ENCODE data around the gene AWAT2.

Gene AWAT2

DNA sequence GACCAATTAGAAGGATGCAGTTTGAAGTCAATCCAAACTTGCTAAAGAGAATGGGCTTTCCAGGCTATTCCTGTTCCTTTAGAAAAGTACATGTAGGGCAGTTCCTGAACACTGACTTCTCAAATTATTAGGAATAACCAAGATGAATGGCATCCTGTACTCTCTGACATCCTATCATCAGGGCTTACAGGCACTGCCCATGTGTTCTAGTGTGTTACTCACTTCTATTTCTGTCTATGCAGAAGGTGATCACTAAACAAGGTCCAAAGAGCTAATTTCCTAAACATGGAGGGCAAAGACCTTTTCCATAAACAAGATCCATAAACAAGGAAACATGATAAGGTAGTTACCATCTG lies 53.6 kb downstream of the AWAT2 start:
- H3K27ac ChIP-seq, result no peak overlapping the region
- TF ChIP-seq, protein P1, sequence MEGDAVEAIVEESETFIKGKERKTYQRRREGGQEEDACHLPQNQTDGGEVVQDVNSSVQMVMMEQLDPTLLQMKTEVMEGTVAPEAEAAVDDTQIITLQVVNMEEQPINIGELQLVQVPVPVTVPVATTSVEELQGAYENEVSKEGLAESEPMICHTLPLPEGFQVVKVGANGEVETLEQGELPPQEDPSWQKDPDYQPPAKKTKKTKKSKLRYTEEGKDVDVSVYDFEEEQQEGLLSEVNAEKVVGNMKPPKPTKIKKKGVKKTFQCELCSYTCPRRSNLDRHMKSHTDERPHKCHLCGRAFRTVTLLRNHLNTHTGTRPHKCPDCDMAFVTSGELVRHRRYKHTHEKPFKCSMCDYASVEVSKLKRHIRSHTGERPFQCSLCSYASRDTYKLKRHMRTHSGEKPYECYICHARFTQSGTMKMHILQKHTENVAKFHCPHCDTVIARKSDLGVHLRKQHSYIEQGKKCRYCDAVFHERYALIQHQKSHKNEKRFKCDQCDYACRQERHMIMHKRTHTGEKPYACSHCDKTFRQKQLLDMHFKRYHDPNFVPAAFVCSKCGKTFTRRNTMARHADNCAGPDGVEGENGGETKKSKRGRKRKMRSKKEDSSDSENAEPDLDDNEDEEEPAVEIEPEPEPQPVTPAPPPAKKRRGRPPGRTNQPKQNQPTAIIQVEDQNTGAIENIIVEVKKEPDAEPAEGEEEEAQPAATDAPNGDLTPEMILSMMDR (conservative IDR thresholded peaks at IDR 0.05), result no peak

DNA sequence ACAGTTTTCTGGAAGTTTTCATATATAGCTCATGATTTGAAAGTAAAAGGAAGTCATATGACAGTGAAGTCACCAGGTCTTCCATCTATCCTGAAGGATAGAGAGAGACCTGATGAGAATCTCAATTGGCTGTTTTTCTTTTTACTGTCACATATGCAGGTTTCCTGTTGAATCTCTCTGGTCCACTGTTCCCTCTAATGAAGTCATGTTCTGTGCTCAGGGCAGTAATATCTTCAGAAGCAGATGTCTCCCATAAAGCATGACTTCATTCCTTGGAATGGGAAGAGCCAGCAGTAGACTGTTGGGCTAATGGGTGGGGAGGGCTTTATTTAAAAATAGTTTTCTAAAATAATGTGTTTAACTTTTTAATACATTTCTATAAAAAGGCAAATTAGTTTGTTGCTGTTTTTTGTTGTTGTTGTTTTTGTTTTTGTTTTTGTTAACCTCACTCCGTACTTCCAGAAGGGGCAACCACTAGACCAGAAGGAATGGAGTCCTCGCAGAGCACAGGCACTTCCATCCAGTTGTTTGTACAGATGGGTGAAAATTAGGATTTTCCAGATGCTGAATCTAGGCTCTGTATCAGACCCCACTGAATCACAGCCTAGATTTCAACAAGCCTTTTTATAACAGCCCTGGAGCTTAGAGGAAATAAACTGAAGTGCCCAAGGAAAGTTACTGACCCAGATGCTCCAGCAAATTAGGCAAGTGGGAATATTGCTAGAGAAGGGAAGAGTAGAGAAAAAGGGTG lies 54.2 kb downstream of the AWAT2 start:
- H3K27ac ChIP-seq, result no peak overlapping the region
- TF ChIP-seq, protein P1 (conservative IDR thresholded peaks at IDR 0.05), result no peak

DNA sequence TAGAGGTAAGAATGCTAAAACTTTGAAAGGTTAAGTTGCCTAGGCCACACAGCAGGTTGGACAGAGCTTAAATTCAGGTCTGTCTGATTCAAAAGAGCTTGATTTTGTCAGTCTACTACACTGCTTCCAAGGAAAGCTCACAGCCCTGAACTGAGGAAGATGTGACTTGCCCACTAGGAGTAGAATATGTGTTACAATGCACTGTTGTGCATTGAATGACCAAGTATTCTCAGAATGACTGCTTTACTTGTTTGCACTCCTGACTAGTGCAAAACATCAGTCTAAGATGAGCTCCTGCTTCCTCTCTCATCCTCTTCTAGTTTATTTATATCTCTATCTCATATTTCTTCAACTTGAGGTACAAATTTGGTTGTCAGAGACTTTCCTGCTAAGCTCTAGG lies 56.2 kb downstream of the AWAT2 start:
- TF ChIP-seq, protein P1 (conservative IDR thresholded peaks at IDR 0.05), result no peak
- H3K27ac ChIP-seq, result no peak overlapping the region

DNA sequence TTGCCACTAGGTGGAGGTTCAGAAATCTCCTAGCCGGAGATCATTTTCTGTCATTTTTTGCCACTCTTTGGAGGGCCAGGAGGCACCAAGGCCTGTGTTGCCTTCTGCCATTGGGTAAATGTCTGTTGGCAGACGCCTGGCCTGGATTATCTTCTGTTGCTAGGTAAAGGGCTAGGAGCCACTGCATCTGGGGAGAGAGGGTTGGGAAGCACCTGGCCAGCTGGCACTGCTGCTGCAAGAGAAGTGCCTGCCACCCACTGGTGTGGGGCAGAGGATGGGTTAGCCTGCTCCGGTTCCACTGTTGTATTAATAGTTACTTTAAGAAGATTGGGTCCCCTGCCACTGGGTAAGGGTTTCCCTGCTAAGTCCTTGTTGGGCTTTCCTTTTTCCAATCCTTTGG lies 58.1 kb downstream of the AWAT2 start:
- TF ChIP-seq, protein P1 (conservative IDR thresholded peaks at IDR 0.05), result no peak
- no peak overlapping the region for H3K27ac ChIP-seq

Measured in VCaP (cell line).